ENCODE results near the gene ALKBH2. TPM values are rescaled to one million over a fixed set of nuclear protein-coding genes. Genes with fewer than 3 reads are reported as not detected.
A peak's percentile ranks its signal among the peaks of the same experiment; 100 is the strongest.
"Not testable (repeated sequence)": the region's sequence is repeated elsewhere in the genome, so short reads cannot be mapped to it uniquely, and the experiment has no call there.

The ALKBH2 gene
- total and polyA plus RNA-seq, 2 experiments from 2014 or later: 16.4 to 35.9 TPM

DNA sequence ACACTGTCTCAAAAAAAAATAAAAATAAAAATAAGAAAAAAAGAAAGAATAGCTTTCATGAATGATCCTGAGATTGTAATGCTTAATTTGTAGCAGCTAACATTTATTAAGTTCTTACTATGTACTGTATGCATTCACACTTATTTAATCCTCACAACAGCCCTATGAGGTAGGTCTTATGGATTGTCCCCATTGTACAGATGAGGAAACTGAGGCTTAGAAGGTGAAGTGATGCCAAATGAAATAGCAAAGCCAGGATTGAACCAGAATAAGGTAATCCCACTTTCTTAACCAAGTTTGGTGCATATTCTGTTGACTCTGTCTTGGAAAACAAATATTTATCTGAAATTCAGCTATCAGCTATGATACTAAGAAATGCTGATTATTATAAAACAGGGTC is 38.8 kb downstream of the ALKBH2 start:
- Histone ChIP-seq H3K4me2 (no peak overlapping the region), H3K4me3 (no peak overlapping the region), H4K20me1 (replicated peaks; ENCODE audit: insufficient read depth) (no peaks in the 10 kb centered on the region; the same call in 1 of the 2 replicates), H3K27me3 (ENCODE audit: insufficient read depth) (no peaks in the 10 kb centered on the region), H3K9me2 (ENCODE audit: insufficient read depth) (no peaks in the 10 kb centered on the region), H3K4me1 (ENCODE audit: insufficient read depth) (peaks cover 9% of the 10 kb centered on the region; the same call in 1 of the 2 replicates), H2AFZ (no peak overlapping the region), H3K79me2 (replicated peaks; ENCODE audit: insufficient read depth) (no peaks in the 10 kb centered on the region), H3K27ac (ENCODE audit: low read depth) (no peak overlapping the region), H3K36me3 (ENCODE audit: insufficient read depth) (no peaks in the 10 kb centered on the region), H3F3A (replicated peaks; ENCODE audit: low read depth) (no peaks in the 10 kb centered on the region)
- Mint-ChIP-seq H3K36me3 (ENCODE audit: low read depth) (no peaks in the 10 kb centered on the region), H3K27ac (no peak overlapping the region), H3K4me1 (peaks cover 12% of the 10 kb centered on the region), H3K4me3 (no peak overlapping the region), H3K9me3 (no peaks in the 10 kb centered on the region; the same call in 2 of the 3 replicates), H3K27me3 (ENCODE audit: insufficient read depth, low read depth, poor library complexity) (peaks cover 2% of the 10 kb centered on the region)
- TF ChIP-seq ZNF114 (CRISPR knock-in tag; IDR thresholded peaks at IDR 0.05) (no peak), JUNB (IDR thresholded peaks at IDR 0.05; ENCODE audit: unreplicated experiment) (no peak), ZNF462 (CRISPR knock-in tag; IDR thresholded peaks at IDR 0.05) (no peak), STAT1 (IDR thresholded peaks at IDR 0.05; ENCODE audit: unreplicated experiment) (no peak)
- ATAC-seq (no peak), DNase-seq (ENCODE audit: low spot score) (no peak)

GRCh38 chr12:109054124-109054513 is 39.2 kb downstream of the ALKBH2 start:
- ATAC-seq; H3K9me3 Mint-ChIP-seq; H3K4me1 ChIP-seq (ENCODE audit: insufficient read depth); DNase-seq (ENCODE audit: low spot score); H3K79me2 ChIP-seq (replicated peaks; ENCODE audit: insufficient read depth); H3K9me2 ChIP-seq (ENCODE audit: insufficient read depth); H3K27me3 Mint-ChIP-seq (ENCODE audit: insufficient read depth, low read depth, poor library complexity); H3F3A ChIP-seq (replicated peaks; ENCODE audit: low read depth); H4K20me1 ChIP-seq (replicated peaks; ENCODE audit: insufficient read depth); H3K27me3 ChIP-seq (ENCODE audit: insufficient read depth); H3K36me3 ChIP-seq (ENCODE audit: insufficient read depth); H3K27ac Mint-ChIP-seq; H3K27ac ChIP-seq (ENCODE audit: low read depth); H2AFZ ChIP-seq; H3K36me3 Mint-ChIP-seq (ENCODE audit: low read depth); H3K4me3 ChIP-seq: not testable (repeated sequence)
- H3K4me2 ChIP-seq: peak overlapping the region; percentile 93; the same call in 1 of the 2 replicates
- Mint-ChIP-seq H3K4me3 (peak overlapping the region; percentile 95), H3K4me1 (peaks cover 12% of the 10 kb centered on the region)
